ENCODE results near the gene ARMC12.
"Not testable (repeated sequence)": the region's sequence is repeated elsewhere in the genome, so short reads cannot be mapped to it uniquely, and the experiment has no call there.

The ARMC12 gene
- long read RNA-seq, partial matches to known transcripts, result 0 of 1 reads
- long read RNA-seq, other reads (novel, unspliced or antisense), result 1 of 1 reads

- TF ChIP-seq GABPA (IDR thresholded peaks at IDR 0.05; ENCODE audit: low read depth) (no peak), CTCF (IDR thresholded peaks at IDR 0.05; ENCODE audit: insufficient read depth, low read length) (no peak), SPI1 (IDR thresholded peaks at IDR 0.05; ENCODE audit: borderline replicate concordance, low read depth) (no peak), POLR2AphosphoS5 (IDR thresholded peaks at IDR 0.05; ENCODE audit: low read depth) (no peak)
- DNase-seq (ENCODE audit: low read depth in 1 of 2, low spot score in 1 of 2), result no peak
- H3K27me3 ChIP-seq (ENCODE audit: insufficient read depth, poor library complexity, severe bottlenecking), result no peaks in the 10 kb centered on the region
Observed at GRCh38 chr6:35736982-35737412, at the start of gene ARMC12. ARMC12 (plus strand) TSS chr6:35737032; CDS start chr6:35737109, 77 bp downstream.

GRCh38 chr6:35687658-35688604 is 48.9 kb upstream of the ARMC12 start:
- H3K4me3 ChIP-seq (replicated peaks; ENCODE audit: insufficient read depth, low read length), result peak overlapping the region; percentile 78
- DNase-seq (ENCODE audit: low read depth in 1 of 2, low spot score in 1 of 2), result peak in 1 of 2 experiments; percentile 71
- H3K27ac ChIP-seq (replicated peaks), result peak overlapping the region; percentile 52
- no peaks in the 10 kb centered on the region for H3K27me3 ChIP-seq (ENCODE audit: insufficient read depth, poor library complexity, severe bottlenecking)
- TF ChIP-seq POLR2AphosphoS5 (IDR thresholded peaks at IDR 0.05; ENCODE audit: low read depth) (peak; percentile 54), REST (IDR thresholded peaks at IDR 0.05; ENCODE audit: insufficient replicate concordance, low read depth) (no peak)

More at GRCh38 chr6:35736982-35737412, at the start of gene ARMC12:
- Histone ChIP-seq H3K27ac (replicated peaks) (no peak within 1 kb of the TSS), H3K4me3 (replicated peaks; ENCODE audit: insufficient read depth, low read length) (no peak within 1 kb of the TSS)

- H3K27ac ChIP-seq (replicated peaks), result peak within 1 kb of the TSS; percentile 52
- peak; percentile 79 to 93 for DNase-seq (ENCODE audit: low read depth in 1 of 2, low spot score in 1 of 2)
- H3K27me3 ChIP-seq (ENCODE audit: insufficient read depth, poor library complexity, severe bottlenecking), result no peaks in the 10 kb centered on the region
- peak within 1 kb of the TSS; percentile 78 for H3K4me3 ChIP-seq (replicated peaks; ENCODE audit: insufficient read depth, low read length)
- peak; percentile 77 for TF ChIP-seq POLR2AphosphoS5 (IDR thresholded peaks at IDR 0.05; ENCODE audit: low read depth)
- TF ChIP-seq GABPA (IDR thresholded peaks at IDR 0.05; ENCODE audit: low read depth), result no peak
- peak; percentile 52 for TF ChIP-seq REST (IDR thresholded peaks at IDR 0.05; ENCODE audit: insufficient replicate concordance, low read depth)
Observed at GRCh38 chr6:35688605-35689322, 48.1 kb upstream of the ARMC12 start, which contains the start of gene FKBP5. FKBP5 (minus strand) TSS chr6:35688915; CDS start chr6:35642824, 46,091 bp downstream.

GRCh38 chr6:35690006-35690405 is 46.8 kb upstream of the ARMC12 start:
- not testable (repeated sequence) for DNase-seq (ENCODE audit: low read depth in 1 of 2, low spot score in 1 of 2); H3K27me3 ChIP-seq (ENCODE audit: insufficient read depth, poor library complexity, severe bottlenecking); H3K4me3 ChIP-seq (replicated peaks; ENCODE audit: insufficient read depth, low read length); H3K27ac ChIP-seq (replicated peaks)

- TF ChIP-seq SPI1 (IDR thresholded peaks at IDR 0.05; ENCODE audit: borderline replicate concordance, low read depth) (no peak), GABPA (IDR thresholded peaks at IDR 0.05; ENCODE audit: low read depth) (no peak), CTCF (IDR thresholded peaks at IDR 0.05; ENCODE audit: insufficient read depth, low read length) (no peak), POLR2AphosphoS5 (IDR thresholded peaks at IDR 0.05; ENCODE audit: low read depth) (no peak), REST (IDR thresholded peaks at IDR 0.05; ENCODE audit: insufficient replicate concordance, low read depth) (no peak)
- DNase-seq (ENCODE audit: low read depth in 1 of 2, low spot score in 1 of 2), result no peak
- no peak overlapping the region for H3K4me3 ChIP-seq (replicated peaks; ENCODE audit: insufficient read depth, low read length)
- peak overlapping the region; percentile 63; the same call in 1 of the 2 replicates for H3K27ac ChIP-seq (replicated peaks)
- H3K27me3 ChIP-seq (ENCODE audit: insufficient read depth, poor library complexity, severe bottlenecking), result no peaks in the 10 kb centered on the region
Observed at GRCh38 chr6:35690484-35690883, 46.3 kb upstream of the ARMC12 start.
